DMS79 (cell line): ENCODE results near the gene CLEC17A.
"Not testable (repeated sequence)": the region's sequence is repeated elsewhere in the genome, so short reads cannot be mapped to it uniquely, and the experiment has no call there.

ENCODE experiments used
- DNase-seq: peaks from one replicate; lab custom pipeline; 2025; lab: John Stamatoyannopoulos, UW

The CLEC17A gene, protein sequence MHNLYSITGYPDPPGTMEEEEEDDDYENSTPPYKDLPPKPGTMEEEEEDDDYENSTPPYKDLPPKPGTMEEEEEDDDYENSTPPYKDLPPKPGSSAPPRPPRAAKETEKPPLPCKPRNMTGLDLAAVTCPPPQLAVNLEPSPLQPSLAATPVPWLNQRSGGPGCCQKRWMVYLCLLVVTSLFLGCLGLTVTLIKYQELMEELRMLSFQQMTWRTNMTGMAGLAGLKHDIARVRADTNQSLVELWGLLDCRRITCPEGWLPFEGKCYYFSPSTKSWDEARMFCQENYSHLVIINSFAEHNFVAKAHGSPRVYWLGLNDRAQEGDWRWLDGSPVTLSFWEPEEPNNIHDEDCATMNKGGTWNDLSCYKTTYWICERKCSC

DNA sequence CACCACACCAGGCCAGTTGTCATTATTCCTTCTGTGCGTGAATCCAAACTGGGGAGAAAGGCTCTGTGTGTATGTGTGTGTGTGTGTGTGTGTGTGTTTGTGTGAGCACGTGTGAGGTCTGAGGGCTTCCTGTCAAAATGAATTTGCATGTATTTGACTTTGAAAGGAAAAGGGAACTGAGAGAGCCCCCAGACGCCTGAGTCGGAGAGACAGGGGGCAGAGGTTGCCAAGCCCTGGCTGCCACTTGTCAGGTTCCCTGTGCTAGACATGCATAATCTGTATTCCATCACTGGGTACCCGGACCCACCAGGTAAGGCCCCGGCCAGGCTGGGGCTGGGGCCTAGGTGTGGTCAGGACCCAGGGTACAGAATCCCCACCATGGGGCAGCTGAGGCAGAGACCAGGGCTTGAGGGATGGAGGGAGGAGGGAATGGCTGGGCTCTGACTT is at the start of gene CLEC17A:
TSS of gene CLEC17A (plus strand) at position 191 of the 447 bp plus-strand sequence. CDS start at position 268, 77 bp downstream.
- DNase-seq = no peak

DNA sequence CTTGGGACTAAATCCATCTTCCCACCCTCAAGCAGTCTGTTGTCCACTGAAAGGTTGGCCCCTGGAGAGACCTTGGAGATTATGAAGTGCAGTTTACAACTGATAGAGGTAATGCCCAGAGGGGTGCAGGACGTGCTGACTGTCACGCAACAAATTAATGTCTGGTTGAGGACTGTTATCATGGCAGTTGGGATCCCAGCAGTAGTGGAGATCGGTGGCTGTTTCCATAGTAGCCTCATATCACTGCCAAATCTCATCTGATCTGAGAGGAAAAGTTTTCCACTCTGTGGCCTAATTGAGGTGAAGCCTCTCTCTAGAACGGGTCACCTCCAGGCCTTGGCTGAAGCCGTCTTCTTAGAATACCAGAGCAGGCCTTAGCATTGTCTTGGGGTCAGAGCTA is 49.4 kb upstream of the CLEC17A start:
- no peak for DNase-seq

DNA sequence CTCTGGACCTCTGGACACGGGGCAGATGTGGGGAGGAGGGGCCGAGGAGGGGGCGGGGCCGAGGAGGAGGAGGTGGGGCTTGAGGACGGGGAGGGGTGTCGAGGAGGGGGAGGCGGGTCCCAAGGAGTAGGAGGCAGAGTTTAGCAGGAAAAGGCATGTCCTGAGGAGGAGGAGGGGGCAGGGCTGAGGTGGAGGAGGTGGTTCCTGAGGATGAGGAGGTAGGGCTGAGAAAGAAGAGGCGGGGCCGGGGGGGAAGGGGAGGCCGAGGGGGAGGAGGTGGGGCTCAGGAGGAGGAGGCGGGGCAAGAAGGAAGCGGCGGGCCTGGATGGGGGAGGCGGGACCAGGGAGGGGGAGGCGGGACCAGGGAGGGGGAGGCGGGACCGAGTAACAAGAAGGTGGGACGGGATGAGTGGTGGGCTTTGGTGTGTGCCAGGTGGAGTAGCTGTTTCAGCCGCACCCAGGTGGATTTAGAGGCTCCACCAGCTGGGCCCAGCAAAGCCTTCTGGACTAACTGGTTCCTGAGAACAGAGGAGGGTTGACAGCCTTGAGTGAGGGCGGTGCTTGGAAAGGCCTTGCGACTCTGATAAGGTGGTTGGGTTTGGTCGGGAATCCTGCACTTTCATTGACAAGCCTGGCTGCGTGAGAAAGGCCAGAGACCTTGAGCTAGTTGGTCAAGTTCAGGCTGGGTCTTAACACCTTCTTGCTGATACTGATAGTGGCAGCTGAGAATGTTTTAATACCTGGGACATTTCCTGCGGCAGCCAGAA is 45.8 kb upstream of the CLEC17A start:
- no peak for DNase-seq

DNA sequence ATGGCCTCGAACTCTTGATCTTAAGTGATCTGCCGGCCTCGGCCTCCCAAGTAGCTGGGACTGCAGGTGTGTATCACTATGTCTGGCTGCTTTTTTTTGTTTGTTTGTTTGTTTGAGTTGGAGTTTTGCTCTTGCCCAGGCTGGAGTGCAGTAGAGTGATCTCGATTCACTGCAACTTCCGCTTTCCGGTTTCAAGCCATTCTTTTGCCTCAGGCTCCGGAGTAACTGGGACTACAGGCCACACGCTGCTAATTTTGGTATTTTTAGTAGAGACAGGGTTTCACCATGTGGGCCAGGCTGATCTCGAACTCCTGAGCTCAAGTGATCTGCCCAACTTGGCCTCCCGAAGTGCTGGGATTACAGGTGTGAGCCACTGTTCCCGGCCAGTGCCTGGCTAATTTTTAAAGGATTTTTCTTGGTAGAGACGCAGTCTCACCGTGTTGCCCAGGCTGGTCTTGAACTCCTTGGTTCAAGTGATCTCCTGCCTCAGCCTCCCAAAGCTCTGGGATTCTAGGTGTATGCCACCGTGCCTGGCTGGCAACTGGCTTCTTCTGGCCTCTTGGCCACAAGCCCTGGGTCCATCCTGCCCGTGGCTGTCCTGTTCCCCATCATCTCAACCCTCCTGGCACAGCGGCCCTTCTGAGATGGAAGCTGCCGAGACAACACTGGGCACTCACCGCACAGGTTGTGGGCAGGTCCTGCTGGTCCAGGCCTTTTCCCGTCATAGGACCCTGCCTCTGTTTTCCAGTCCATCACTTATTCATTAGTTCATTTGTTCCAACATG is 42.0 kb upstream of the CLEC17A start:
- no peak for DNase-seq

DNA sequence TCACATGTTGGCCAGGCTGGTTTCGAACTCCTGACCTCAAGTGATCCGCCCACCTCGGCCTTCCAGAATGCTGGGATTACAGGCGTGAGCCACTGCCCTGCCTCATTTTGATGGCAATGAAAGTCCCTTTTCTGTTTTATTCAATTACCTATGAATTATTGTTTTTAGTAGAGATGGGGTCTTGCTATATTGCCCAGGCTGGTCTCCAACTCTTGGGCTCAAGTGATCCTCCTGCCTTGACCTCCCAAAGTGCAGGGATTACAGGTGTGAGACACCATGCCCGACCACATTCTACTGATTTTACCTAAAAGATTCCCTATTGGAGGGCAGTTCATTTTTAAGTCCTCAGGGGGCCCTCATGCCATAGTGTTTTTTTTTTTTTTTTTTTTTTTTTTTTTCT is 40.9 kb upstream of the CLEC17A start:
- not testable (repeated sequence) for DNase-seq

DNA sequence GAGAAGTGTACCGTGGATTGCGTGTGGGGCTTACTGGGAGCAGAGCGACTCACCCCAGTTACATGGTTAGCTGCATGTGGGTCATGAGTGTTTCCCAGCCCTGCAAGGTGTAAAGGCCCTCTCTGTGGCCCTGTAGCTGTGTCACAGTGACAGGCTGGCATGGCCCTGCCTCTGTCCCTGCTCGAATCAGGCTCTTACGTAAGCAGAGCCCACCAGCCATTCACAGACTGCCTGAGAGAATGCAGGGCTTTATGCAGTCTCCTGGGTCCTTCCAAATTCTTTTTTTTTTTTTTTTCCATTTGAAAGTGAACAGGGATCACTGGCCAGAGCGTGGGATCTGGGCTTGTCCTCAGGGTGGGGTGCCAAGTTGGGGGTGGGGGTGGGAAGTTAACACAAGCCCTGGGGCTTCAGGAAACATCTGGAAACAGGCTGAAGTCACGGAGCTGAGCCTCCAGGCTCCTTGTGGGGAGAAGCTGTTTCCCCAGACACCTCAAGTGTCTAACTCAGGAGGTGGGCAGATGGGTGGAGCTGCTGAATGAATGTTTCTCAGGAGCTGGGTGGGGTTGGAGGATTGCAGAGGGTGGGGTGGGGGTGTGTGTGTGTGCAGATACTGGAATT is 40.1 kb upstream of the CLEC17A start:
- DNase-seq = no peak

DNA sequence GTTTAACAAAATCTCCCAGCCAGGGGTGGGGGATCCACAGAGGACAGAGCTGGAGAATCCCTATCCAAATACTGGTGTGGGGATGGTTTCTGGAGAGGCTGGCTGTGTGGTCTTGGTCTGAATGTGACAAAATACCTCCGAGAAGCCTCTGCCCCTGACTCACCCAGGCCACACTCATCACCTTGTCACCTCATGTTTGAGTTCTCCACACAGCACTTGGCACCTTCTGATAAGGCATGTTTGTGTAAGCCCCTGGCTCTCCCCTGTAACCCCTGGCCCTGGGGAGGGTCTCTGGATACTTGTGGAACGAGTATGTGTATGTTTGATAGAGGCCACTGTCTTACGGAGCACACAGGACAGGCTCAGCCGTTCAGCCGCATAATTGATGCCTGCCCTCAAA is 38.8 kb upstream of the CLEC17A start:
- DNase-seq = no peak

DNA sequence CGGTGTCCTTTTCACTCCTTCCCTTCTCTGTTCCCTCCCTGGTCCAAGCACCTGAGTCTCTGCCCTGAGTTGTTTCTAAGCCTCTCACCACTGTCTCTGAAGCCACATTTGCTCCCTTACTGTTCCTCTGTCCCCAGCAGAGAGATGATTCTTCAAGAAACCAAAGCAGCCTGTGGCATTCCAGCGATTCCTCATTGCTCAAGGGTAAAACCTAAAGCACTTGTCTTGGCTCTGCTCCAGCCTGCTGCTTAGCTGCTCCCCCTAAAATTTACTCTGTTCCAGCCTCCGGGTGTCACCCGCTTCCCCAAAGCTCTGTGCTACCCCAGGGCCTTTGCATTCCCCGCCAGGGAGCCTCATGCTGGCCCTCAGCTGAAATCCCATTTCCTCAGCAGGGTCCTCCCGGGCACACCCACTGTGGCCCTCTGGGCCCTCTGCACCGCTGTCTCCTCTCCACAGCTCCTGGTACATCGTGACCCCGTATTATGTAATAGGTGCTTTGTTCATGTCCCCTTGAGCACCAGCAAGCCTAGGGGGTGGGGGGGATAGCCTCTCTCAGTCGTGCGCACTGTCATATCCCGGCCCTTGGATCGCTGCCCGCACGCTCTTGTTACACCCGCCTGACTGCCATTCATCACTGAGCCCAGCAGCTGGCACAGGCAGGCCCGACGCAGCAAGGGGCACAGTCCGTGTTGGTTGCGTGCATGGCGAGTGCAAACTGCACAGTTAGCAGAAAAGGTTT is 37.7 kb upstream of the CLEC17A start:
- peak; percentile 91 for DNase-seq

DNA sequence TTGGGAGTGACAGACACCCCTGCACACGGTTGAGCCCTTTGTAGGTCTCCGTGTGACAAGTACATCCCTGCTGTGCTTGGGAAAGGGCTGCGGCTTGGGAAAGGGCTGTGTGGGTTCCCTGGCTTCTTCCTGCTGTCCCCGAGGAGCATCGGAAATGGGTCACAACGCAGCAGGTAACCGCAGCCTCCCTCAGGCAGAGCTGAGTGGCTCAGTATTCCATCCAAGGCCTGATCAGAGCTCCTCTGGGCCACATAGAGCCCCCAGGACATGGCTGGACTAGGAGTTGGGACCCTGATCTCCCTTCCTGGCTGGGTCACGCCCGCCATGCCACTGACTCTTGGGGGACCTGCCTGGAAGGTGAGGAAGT is 37.2 kb upstream of the CLEC17A start:
- no peak for DNase-seq

DNA sequence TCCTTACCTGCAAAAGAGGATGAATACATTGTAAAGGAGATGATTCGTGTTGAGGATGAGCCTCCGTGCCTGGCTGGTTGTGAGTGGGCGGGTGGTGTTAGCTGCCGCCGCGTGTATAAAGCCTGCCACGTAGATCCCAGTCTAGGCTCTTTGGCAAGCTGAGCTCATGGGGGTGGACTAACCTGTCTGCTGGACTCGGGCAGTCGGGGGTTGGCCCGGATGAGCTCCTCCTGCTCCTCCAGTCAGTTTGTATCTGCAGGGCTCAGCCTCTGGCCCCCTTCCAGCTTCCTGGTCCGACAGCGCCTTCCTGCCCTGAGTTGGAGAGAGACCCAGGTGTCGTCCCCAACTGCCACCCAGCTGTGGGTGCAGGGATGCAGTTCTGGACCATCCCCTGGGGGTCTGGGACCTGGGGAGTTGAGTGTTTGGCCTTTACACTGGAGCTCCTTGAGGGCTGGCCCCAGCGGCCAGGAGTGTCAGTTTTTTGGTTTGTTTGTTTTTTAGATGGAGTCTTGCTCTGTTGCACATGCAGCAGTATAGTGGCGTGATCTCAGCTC is 32.6 kb upstream of the CLEC17A start:
- peak; percentile 51 for DNase-seq

DNA sequence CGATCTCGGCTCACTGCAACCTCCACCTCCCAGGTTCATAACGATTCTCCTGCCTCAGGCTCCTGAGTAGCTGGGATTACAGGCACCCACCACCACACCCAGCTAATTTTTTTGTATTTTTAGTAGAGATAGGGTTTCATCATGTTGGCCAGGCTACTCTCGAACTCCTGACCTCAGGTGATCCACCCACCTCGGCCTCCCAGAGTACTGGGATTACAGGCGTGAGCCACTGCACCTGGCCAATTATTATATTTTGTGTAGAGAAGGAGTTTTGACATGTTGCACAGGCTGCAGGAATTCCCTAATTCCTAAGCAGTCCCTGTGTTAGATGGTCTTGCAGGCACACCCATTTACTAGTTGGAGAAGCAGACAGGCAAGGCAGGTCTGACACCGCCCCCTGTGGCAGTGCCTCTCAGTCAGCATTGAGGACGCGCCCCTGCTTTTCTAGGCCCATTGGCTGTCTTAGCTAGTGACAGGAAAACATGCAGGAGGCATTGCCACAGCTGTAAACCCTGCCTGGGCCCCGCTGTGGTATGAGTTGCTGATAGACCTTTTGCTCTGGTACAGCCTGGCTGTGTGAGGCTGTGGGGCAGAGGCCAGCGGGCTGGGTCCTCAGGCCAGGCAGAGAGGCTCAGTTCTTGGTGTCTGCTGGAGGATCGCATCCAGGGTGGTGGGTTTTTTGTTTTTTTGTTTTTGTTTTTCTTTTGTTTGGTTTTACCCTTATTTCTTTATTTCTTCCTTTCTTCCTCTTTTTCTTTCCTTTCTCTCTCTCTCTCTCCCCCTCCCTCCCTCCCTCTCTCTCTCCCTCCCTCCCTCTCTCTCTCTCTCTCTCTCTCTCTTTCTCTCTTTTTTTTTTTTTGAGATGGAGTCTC is 31.5 kb upstream of the CLEC17A start:
- DNase-seq = not testable (repeated sequence)

DNA sequence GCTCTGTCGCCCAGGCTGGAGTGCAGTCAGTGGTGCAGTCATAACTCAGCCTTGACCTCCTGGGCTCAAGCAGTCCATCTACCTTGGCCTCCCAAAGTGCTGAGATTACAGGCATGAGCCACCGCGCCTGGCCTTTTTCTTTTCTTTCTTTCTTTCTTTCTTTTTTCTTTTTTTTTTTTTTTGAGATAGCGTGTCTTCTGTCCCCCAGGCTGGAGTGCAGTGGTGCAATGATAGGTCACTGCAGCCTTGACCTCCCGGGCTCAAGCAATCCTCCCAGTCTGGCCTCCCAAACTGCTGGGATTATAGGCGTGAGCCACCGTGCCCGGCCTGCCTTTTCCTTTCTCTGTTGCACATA is 30.9 kb upstream of the CLEC17A start:
- DNase-seq = not testable (repeated sequence)

DNA sequence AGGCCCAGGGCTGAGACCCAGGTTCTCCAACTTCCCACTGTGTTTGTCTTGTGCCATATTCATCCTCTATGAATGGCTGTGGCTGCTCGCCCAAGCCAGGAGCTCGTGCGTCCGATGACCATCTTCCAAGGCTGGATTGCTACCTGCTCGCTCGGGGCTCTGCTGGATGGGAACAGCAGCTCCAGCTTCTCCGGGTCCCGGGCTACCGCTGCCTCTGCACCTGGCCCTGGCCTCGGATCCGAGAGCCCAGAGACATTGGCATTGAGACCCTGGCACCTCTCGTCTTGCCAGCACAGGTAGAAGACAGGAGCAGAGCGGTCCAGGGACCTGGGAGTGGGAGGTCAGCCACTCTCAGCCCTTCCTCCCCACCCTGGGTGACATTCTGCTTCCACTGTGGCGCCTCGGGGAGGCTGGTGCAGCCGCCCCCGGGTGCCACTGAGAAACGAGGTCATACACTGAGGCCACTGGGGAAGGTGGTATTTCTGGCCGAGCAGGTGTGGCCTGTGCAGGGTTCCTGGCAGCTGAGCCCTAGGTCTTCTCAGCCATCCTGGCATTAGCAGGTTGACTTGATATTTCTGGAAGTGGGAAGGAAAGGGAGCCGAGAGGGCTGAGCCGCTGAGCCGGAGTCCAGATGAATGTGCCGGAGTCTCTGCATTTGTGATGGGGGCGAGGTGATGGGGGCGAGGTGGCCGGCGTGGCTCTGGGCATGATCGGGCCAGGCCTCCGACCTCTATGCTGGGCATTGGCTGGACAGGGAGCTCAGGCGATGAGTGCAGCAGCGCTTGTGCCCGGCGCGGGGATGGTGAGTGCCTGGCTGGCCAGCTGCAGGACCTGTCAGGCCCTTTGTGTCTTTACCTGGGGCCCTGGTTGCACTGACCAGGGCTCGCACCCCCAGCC is 29.6 kb upstream of the CLEC17A start:
- no peak for DNase-seq

DNA sequence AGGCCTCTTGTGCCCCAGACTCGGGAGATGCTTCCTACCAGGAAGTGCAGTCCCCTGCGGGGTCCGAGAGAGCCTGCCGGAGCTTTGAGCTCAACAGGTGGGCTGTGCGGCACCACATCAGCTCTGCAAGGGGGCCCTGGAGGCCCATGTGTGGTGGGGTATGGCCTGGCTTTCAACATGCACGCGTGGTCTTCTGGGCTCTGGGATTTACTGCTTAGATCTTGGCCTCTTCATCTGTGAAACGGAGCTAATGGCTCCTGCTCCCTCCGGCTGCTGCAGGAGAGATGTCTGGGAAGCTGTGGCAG is 29.0 kb upstream of the CLEC17A start:
- DNase-seq = no peak

DNA sequence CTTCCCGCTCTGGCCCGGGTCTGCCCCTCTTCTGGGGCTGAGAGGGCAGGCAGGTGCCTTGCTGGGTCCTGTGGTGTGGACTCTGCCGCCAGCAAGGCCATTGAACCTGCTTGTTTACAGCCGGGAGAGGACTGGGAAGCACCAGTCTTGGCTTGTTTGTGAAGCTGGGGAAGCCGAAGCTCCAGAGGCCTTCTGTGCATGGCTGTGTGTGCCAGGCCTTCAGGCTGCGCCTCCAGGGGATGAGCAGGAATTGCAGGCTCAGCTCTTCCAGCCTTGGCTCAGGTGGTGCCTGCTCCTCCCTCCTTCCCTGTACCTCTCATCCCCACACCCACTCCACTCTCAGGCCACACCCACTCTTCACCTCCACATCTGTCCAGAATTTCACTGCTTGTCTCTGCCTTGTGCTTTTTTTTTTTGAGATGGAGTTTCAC is 28.5 kb upstream of the CLEC17A start:
- peak; percentile 81 for DNase-seq

DNA sequence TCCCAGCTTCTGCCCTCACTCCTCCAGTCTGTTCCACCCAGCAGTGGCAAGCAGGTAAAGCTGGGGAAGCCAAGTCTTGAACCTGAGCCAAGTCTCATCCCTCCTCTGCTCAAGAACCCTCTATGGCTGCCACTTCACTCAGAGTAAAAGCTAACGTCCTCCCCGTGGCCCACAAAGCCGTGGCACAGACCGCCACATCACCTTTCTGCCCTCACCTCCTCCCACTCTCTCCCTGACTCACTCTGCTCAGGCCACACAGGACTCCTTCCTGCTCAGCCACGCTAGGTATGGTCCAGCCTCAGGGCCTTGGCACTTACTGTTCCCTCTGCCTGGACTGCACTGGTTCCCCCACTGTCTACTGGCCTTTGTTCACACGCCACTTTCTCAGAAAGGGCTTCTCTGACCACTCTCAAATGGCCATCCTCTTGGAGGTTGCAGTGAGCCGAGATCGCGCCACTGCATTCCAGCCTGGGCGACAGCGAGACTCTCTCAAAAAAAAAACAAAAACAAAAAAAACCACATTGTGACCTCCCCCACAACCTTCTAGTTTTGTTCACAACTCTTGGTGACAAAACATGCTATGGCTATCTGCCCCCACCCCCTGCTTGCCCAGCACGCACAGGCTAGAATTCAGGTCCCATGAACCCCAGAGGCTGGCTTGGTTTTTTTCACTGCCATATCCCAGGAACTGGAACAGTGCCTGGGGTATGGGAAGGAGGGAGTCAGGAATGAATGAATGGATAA is 26.8 kb upstream of the CLEC17A start:
- DNase-seq = no peak

DNA sequence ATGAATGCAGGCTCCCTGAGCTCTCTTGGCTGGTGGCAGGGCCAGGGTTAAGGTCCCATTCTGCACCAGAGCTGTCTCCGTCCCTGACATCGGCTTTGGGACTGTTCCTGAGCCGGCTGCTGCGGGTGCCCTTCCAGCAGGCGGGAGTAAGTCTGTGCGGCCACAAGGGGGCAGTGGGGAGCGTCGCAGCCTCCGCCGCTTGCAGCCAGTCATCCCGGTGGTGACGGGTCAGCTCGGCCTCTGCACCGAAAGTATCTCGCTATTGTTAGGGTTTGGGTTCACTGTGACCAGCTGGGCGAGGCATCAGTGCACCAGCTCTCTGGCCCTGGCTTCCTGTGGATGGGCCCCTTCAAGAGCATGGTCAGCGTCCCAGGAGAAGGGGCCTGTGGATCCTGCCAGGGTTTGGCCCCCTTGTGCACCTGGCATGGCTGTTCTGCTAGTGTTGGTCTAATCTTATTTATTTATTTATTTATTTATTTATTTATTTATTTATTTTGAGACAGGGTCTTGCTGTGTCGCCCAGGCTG is 26.2 kb upstream of the CLEC17A start:
- no peak for DNase-seq

DNA sequence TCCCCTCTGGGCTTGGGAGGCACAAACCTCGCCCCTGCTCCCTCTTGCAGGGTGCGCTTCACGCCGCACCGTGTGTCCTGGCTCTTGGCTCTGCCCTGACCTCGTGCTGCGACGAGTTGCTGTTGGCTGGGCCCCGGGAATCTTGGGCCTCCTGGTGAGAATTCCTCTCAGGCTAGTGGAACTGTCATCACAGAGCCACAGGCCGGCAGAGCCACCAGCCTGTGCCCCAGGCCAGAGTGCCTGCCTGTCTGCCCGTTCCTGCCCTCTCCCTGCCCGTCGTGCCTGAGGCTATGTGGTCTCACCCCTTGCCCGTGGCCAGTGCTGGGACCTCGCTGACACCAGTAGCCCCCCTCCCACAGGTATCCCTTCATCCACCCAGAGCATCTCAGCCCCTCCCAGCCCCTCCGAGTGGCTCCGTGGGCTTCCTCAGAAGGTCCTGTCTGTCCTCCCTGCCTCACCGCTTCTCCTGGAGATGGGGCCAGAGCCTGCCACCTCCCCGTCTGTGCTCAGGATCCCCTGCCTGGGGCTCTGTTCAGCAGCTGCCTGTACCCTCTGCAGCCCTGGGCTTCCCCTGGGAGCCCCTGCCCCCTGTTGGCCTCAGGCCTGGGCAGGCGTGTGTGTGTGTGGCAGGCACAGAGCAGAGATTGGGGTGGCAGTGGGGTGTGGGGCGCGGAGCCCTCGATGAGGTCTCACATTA is 24.4 kb upstream of the CLEC17A start:
- no peak for DNase-seq
